Measurements from ENCODE around the gene MRPL23.

DNA sequence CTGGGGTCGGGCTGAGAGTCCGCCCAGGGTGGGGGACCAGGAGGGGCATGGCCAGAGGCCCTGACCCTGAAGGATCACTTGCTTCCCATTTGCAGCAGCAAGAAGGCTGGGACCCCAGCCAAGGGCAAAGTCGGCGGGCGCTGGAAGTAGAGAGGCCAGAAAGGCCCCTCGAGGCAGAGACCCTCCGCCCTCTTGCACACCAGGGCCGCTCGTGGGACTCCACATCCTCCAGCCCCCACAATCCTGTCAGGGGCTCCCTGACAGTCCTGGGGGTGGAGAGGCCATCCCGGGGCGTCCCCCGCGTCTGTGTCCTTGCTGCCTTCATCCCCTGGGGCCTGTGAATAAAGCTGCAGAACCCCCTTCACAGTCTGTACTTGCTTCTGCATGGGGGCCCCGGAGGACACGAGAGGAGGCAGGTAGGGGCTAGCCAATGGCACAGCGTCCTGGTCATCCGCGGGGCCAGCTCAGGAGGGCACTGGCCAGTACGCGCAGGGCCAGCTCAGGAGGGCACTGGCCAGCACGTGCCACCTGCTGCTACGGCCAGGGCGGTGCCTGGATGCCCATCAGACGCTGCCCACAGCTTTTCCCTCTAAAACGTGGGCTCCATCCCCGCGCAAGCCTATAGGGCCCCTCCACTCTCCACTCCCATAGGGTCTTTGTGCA, 8.7 kb upstream of the MRPL23 start:
- TF ChIP-seq CTCF (IDR thresholded peaks at IDR 0.05; ENCODE audit: extremely low read depth in 1 of 2, insufficient read depth in 1 of 2, low read depth in 1 of 2, low read length in 2 of 2): no peak
- no peak for TF ChIP-seq POLR2A (IDR thresholded peaks at IDR 0.05; ENCODE audit: low read depth, low read length)
- TF ChIP-seq, protein P1, sequence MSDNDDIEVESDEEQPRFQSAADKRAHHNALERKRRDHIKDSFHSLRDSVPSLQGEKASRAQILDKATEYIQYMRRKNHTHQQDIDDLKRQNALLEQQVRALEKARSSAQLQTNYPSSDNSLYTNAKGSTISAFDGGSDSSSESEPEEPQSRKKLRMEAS (IDR thresholded peaks at IDR 0.05; ENCODE audit: insufficient read depth, insufficient read length): no peak
- no peak for TF ChIP-seq EZH2 (IDR thresholded peaks at IDR 0.05; ENCODE audit: borderline replicate concordance, low read depth, low read length, severe bottlenecking)
- no peak for TF ChIP-seq POLR2AphosphoS5 (IDR thresholded peaks at IDR 0.05; ENCODE audit: insufficient read depth, low read depth, low read length)
- TF ChIP-seq MYC (IDR thresholded peaks at IDR 0.05; ENCODE audit: low read depth, low read length): no peak
- no peak for TF ChIP-seq GATA2 (IDR thresholded peaks at IDR 0.05; ENCODE audit: insufficient read depth, insufficient read length, low read depth, low read length)
